CD4-positive, alpha-beta T cell treated with Interleukin-17A for 4 hours (primary cell): Measurements from ENCODE around the gene SUN5.
"Not testable (repeated sequence)": the region's sequence is repeated elsewhere in the genome, so short reads cannot be mapped to it uniquely, and the experiment has no call there.

Experiments
- DNase-seq: peaks from one replicate; pipeline ENCODE4 v3.0.0-alpha.2; 2020; ENCODE audit warnings: mixed read lengths

SUN5 gene

GRCh38 chr20:33004141-33004751, at the start of gene SUN5:
TSS of gene SUN5 (minus strand) at chr20:33004433. CDS start at chr20:33004340, 93 bp downstream.
- no peak for DNase-seq

- DNase-seq, result no peak
Observed at GRCh38 chr20:33053291-33054106, 49.3 kb upstream of the SUN5 start, which contains the start of gene BPIFB3. TSS of gene BPIFB3 (plus strand) at chr20:33053903. CDS start at chr20:33055436, 1,533 bp downstream.

GRCh38 chr20:33051333-33051732, 47.1 kb upstream of the SUN5 start:
- no peak for DNase-seq

- no peak for DNase-seq
Observed at GRCh38 chr20:33046412-33046811, 42.2 kb upstream of the SUN5 start.

GRCh38 chr20:33045129-33045721, 41.0 kb upstream of the SUN5 start:
- DNase-seq, result not testable (repeated sequence)

- DNase-seq, result no peak
Observed at GRCh38 chr20:33043731-33044181, 39.5 kb upstream of the SUN5 start.

GRCh38 chr20:33042983-33043730, 38.9 kb upstream of the SUN5 start:
- DNase-seq, result no peak

- DNase-seq, result no peak
Observed at GRCh38 chr20:33042430-33042829, 38.2 kb upstream of the SUN5 start.

- DNase-seq, result no peak
Observed at GRCh38 chr20:33038243-33038642, 34.0 kb upstream of the SUN5 start.

GRCh38 chr20:33037456-33037855, 33.2 kb upstream of the SUN5 start:
- no peak for DNase-seq

- DNase-seq, result no peak
Observed at GRCh38 chr20:33034901-33035492, 30.8 kb upstream of the SUN5 start.

- no peak for DNase-seq
Observed at GRCh38 chr20:33034115-33034514, 29.9 kb upstream of the SUN5 start.

GRCh38 chr20:33033381-33033780, 29.1 kb upstream of the SUN5 start:
- DNase-seq, result no peak

- DNase-seq, result no peak
Observed at GRCh38 chr20:33032555-33032954, 28.3 kb upstream of the SUN5 start.

- no peak for DNase-seq
Observed at GRCh38 chr20:33031531-33031930, 27.3 kb upstream of the SUN5 start, which contains the start of gene BPIFB6. TSS of gene BPIFB6 (plus strand) at chr20:33031648. CDS start at chr20:33031648, 0 bp downstream.

GRCh38 chr20:33030569-33030968, 26.3 kb upstream of the SUN5 start:
- no peak for DNase-seq

GRCh38 chr20:33030076-33030475, 25.8 kb upstream of the SUN5 start:
- no peak for DNase-seq

GRCh38 chr20:33028875-33029274, 24.6 kb upstream of the SUN5 start:
- no peak for DNase-seq

GRCh38 chr20:33027769-33028751, 23.8 kb upstream of the SUN5 start:
- no peak for DNase-seq

- no peak for DNase-seq
Observed at GRCh38 chr20:33026779-33027759, 22.8 kb upstream of the SUN5 start.
